ENCODE data around the gene IL31RA. TPM values are rescaled to one million over a fixed set of nuclear protein-coding genes. Genes with fewer than 3 reads are reported as not detected.
"Not testable (repeated sequence)": the region's sequence is repeated elsewhere in the genome, so short reads cannot be mapped to it uniquely, and the experiment has no call there.

Gene IL31RA
- total and polyA plus RNA-seq, 9 donors: 0.15 to 0.67 (median 0.24) TPM; not detected in 2

DNA sequence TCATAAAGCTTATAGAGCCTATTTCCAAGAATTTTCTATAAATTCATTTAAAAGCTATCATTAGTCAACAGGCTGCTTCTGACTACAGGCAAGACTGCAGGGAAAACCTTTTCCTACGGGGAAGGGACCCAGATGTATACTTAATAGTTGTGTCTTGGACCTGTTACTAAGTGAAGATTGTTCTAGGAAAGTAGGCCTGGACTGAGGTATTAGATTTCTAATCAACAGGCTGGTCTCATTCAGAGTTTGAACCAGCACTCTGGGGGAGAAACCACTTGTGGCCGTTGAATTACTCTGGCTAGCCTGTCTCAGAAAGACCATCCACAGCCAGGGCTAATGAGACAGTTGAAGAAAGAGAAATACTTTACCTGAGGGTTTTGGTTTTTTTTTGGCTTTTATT is 83.6 kb downstream of the IL31RA start:
- Histone ChIP-seq H3K4me3 (no peak overlapping the region), H3K4me1 (ENCODE audit: insufficient read depth) (no peaks in the 10 kb centered on the region), H3K27ac (no peak overlapping the region), H3K9me3 (no peaks in the 10 kb centered on the region), H3K36me3 (no peaks in the 10 kb centered on the region), H3K27me3 (no peaks in the 10 kb centered on the region)
- DNase-seq: no peak
- WGBS, 3 donors: 70 to 71% (median 71%) methylated on average over 2 of the region's 2 CpGs
- intact Hi-C loops (cut with DNase I): loop anchor here (5.0 to 10.0 kb wide), 3 partner anchors 268 to 273 kb away; no protein-coding TSS in a partner anchor
- no peak for TF ChIP-seq POLR2A (IDR thresholded peaks at IDR 0.05)
- no peak for TF ChIP-seq CTCF (IDR thresholded peaks at IDR 0.05)
- TF ChIP-seq EP300 (IDR thresholded peaks at IDR 0.05): no peak

DNA sequence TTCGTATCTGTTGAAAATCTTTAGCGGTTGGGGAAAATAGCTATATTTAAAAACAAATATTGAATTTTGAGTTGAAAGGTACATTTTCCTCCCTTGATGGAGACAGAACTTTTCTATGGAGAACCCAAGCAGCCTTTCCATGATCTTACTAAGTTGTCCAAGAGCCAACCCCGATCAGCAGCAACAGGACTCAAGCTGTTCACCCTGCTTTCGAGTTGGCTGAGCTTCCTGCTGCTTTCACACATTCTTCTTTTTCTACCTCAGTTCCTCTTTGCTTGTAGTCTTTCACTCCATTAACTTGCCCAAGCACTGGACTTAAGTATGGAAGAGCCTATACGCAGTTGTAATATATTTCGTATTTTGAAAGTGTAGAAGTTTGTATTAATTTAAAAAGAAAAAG is 84.2 kb downstream of the IL31RA start:
- no peaks in the 10 kb centered on the region for H3K9me3 ChIP-seq
- H3K4me3 ChIP-seq: no peak overlapping the region
- 89 to 91% (median 90%) methylated on average over 6 of the region's 6 CpGs for WGBS, 3 donors
- TF ChIP-seq CTCF (IDR thresholded peaks at IDR 0.05) (no peak), EP300 (IDR thresholded peaks at IDR 0.05) (no peak), POLR2A (IDR thresholded peaks at IDR 0.05) (no peak)
- no peaks in the 10 kb centered on the region for H3K27me3 ChIP-seq
- no peaks in the 10 kb centered on the region for H3K4me1 ChIP-seq (ENCODE audit: insufficient read depth)
- DNase-seq: no peak
- intact Hi-C loops (cut with DNase I): loop anchor here in 3 of 4 donors (5.0 to 10.0 kb wide), 2 partner anchors 267 to 269 kb away; no protein-coding TSS in a partner anchor
- no peaks in the 10 kb centered on the region for H3K36me3 ChIP-seq
- no peak overlapping the region for H3K27ac ChIP-seq

GRCh38 chr5:55936100-55936693 is 85.0 kb downstream of the IL31RA start:
- peak; percentile 78 to 89 (median 86) for DNase-seq
- 25 to 29% (median 28%) methylated on average over 3 of the region's 3 CpGs for WGBS, 3 donors
- H3K27me3 ChIP-seq: no peaks in the 10 kb centered on the region
- H3K9me3 ChIP-seq: no peaks in the 10 kb centered on the region
- H3K4me3 ChIP-seq: no peak overlapping the region
- H3K27ac ChIP-seq: no peak overlapping the region
- H3K4me1 ChIP-seq (ENCODE audit: insufficient read depth): no peaks in the 10 kb centered on the region
- no peaks in the 10 kb centered on the region for H3K36me3 ChIP-seq
- intact Hi-C loops (cut with DNase I): loop anchor here in 3 of 4 donors (5.0 to 10.0 kb wide), 2 partner anchors 266 to 269 kb away; no protein-coding TSS in a partner anchor
- TF ChIP-seq EP300 (IDR thresholded peaks at IDR 0.05): no peak
- peak; percentile 54 to 80 (median 69) for TF ChIP-seq CTCF (IDR thresholded peaks at IDR 0.05)

DNA sequence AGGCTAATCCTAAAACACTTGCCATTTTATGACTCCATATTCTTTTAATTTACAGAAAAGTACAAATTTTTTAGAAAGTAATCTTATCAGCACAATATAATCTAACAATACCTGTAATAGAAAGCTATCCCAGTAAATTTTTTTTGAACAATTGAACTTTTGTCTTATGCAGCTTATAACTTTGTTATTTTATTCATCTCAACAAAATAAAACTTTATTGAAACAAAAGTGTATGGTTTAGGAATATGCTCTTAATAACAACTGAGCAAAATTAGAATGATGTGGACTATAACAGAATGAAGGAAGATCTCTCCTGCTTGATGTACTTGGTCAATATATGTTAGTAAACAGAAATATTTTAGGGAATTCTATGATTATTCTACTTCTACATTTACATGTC is 86.4 kb downstream of the IL31RA start:
- not testable (repeated sequence) for H3K4me3 ChIP-seq; H3K27ac ChIP-seq; DNase-seq; H3K9me3 ChIP-seq; H3K36me3 ChIP-seq; H3K27me3 ChIP-seq; H3K4me1 ChIP-seq (ENCODE audit: insufficient read depth)
- intact Hi-C loops (cut with DNase I): loop anchor here in 3 of 4 donors (5.0 to 10.0 kb wide), 2 partner anchors 265 to 267 kb away; no protein-coding TSS in a partner anchor

DNA sequence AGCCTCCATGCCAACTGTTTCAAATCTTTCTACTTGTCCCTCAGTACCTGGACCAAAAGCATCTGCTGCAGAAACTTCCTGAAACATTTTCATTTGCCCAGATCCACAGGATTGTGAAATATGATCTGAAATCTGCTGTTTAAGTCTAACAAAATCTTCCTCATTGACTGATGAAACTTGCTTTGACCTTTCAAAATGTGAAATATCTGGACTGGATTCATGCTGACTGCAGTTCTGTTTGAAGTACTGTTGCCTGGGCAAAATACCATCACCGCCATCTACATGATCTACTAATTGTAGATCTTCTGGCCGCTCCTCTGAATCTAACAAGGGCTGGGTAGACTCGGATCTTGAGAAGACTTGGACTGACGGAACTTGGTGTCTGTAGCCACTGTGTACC is 90.0 kb downstream of the IL31RA start:
- H3K27me3 ChIP-seq; DNase-seq; H3K4me1 ChIP-seq (ENCODE audit: insufficient read depth); H3K27ac ChIP-seq; H3K36me3 ChIP-seq; H3K9me3 ChIP-seq; intact Hi-C loops (cut with DNase I); H3K4me3 ChIP-seq: not testable (repeated sequence)
- WGBS, 3 donors: 93 to 99% (median 98%) methylated on average over 4 of the region's 4 CpGs
